Activated naive CD4-positive, alpha-beta T cell treated with anti-CD3 and anti-CD28 coated beads, Interleukin-2, amount 50 U/mL, for 24 hours (primary cell): ENCODE measurements around the gene HCFC1R1.
"Not testable (repeated sequence)": the region's sequence is repeated elsewhere in the genome, so short reads cannot be mapped to it uniquely, and the experiment has no call there.

Experiments
- H3K27ac Mint-ChIP-seq: one replicate; pipeline ENCODE4 v1.8.0; 2021; ENCODE audit warnings: mild to moderate bottlenecking, mixed read lengths
- H3K27me3 Mint-ChIP-seq: one replicate; pipeline ENCODE4 v1.8.0; 2021; ENCODE audit warnings: mixed read lengths
- H3K36me3 Mint-ChIP-seq: one replicate; pipeline ENCODE4 v1.8.0; 2021; ENCODE audit warnings: mixed read lengths
- H3K4me1 Mint-ChIP-seq: one replicate; pipeline ENCODE4 v1.8.0; 2021; ENCODE audit warnings: mixed read lengths
- H3K4me3 Mint-ChIP-seq: one replicate; pipeline ENCODE4 v1.8.0; 2021; ENCODE audit warnings: mild to moderate bottlenecking, mixed read lengths
- H3K9me3 Mint-ChIP-seq: one replicate; pipeline ENCODE4 v1.8.0; 2021; ENCODE audit warnings: mixed read lengths

The HCFC1R1 gene, protein sequence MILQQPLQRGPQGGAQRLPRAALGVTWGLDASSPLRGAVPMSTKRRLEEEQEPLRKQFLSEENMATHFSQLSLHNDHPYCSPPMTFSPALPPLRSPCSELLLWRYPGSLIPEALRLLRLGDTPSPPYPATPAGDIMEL

DNA sequence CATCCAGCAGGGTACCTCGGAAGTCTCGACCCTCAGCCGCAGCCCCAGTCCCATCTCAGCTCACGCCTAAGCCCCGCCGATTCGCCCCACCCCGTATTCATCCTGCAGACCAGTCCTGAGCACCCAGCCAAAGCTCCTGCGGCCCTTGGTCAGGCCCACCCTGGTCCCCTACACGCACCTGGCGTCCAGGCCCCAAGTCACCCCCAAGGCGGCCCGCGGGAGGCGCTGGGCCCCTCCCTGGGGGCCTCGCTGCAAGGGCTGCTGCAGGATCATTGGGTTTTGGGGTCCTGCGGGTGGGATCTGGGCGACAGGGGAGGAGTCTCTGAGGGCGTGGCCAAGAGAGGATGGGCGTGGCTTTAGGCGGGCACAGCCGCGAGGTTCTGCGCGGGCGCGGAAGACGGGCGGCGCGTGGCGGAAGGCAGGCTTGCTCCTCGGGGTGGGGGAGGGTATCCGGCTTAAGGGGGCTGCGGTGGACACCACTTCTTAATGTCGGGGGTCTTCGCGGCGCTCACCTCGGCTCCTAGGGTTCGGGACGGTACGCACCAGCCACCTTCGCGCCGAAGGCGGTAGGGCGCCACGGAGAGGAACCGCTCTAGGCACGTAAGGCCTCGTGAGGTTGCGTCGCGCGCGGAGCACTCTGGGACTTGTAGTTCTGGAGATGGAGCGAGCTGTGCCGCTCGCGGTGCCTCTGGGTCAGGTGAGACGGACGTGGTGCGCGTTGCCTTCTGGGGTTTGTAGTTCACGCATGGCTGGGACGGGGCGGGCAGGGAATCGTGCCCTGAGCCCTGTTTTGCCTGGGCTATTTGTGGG lies at the start of gene HCFC1R1, which contains the start of gene THOC6:
Gene HCFC1R1 (minus strand): TSS at position 274 of the 810 bp plus-strand sequence. CDS start 1 bp downstream, at position 273.
Gene THOC6 (plus strand): TSS at position 367 of the 810 bp plus-strand sequence. CDS start 292 bp downstream, at position 659.
- Mint-ChIP-seq H3K4me1 (peaks cover 49% of the 10 kb centered on the region), H3K27ac (peak within 1 kb of the TSS; percentile 98), H3K36me3 (peaks cover 3% of the 10 kb centered on the region), H3K27me3 (peaks cover under 1% of the 10 kb centered on the region), H3K9me3 (no peaks in the 10 kb centered on the region), H3K4me3 (peak within 1 kb of the TSS; percentile 97)

DNA sequence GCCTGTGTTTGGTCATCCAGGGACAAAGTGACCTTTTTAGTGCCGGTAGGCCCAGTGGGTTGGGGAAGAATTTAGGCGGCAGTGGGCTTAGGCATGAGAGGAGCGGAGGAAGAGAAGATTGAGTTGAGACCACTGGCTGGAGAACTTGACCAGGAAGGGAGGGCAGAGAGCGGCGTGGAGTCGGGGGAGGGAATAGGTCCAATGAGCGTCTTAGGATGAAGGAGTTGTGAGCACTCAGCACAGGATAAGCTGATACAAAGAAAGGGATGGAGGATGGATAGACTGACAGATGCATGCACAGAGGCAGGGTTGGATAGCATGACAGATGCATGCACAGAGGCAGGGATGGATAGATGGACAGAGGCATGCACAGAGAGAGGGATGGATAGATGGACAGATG lies 49.7 kb upstream of the HCFC1R1 start:
- Mint-ChIP-seq H3K4me1 (peaks cover 86% of the 10 kb centered on the region), H3K27ac (peak overlapping the region; percentile 79), H3K27me3 (no peaks in the 10 kb centered on the region), H3K36me3 (peaks cover 9% of the 10 kb centered on the region), H3K4me3 (peak overlapping the region; percentile 39), H3K9me3 (no peaks in the 10 kb centered on the region)

DNA sequence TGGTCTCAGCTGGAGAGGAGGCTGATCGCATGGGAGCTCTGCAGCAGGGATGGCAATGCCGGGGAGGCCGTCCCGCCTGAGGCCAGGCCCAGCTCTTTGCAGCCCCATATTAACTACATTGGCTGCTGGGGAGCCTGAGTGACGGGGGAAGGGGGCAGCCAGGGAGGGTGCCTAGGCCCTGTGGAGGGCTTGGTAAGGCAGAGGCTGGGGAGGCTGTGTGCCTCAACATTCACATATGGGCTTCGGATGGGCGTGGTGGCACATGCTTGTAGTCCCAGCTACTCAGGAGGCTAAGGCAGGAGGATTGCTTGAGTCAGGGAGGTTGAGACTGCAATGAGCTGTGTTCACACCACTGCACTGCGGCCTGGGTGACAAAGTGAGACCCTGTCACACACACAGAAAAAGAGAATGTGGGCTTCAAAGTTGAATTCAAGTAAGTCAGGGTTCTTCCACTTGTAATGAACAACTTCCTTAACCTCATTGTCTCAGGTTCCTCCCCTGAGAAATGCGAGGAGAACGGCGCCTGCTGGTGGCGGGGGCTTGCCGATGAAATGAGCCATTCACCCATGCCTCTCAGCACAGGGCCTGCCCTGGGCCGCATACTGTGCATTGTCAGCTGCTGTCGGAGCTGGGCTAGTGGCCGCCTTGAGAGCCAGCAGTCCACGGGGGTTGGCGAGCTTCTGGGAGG lies 49.0 kb upstream of the HCFC1R1 start:
- H3K27ac Mint-ChIP-seq, H3K9me3 Mint-ChIP-seq, H3K36me3 Mint-ChIP-seq, H3K27me3 Mint-ChIP-seq: not testable (repeated sequence)
- peak overlapping the region; percentile 39 for H3K4me3 Mint-ChIP-seq
- peaks cover 86% of the 10 kb centered on the region for H3K4me1 Mint-ChIP-seq

DNA sequence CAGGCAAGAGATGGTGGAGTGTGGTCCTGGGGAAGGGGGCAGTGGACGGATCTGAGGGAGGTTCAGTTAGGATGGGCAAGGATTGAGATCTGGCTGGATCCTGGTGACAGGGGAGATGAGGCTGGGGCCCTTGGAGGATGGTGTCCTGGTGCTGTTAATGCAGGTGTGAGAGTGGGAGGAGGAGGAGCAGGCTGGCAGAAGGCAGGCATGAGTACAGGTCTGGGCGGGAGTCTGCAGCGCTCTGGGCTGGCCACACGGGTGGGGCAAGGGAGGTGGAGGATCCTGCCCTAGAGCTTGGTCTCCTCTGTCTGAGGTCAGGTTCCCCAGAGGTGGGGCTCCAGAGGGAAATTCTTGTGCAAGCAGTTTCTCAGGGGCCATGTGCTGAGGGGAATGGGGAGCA lies 48.4 kb upstream of the HCFC1R1 start:
- H3K27me3 Mint-ChIP-seq, H3K4me3 Mint-ChIP-seq, H3K9me3 Mint-ChIP-seq, H3K36me3 Mint-ChIP-seq: not testable (repeated sequence)
- Mint-ChIP-seq H3K4me1 (peaks cover 84% of the 10 kb centered on the region), H3K27ac (peak overlapping the region; percentile 51)

DNA sequence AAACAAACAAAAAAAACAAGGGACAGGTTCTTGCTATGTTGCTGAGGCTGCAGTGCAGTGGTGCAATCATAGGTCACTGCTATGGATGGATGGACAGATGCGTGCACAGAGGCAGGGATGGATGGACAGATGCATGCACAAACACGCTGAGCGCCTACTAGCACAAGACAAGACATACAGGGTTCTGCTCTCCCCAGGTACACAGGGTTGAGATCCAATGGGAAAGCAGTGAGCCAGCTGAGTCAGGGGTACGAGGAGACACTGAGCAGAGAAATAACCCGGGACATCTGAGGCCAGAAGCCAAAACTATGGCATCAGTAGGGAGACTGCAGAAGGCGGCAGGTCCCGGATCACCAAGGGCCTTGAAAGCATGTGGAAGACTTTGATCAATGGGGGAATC lies 47.9 kb upstream of the HCFC1R1 start:
- no peaks in the 10 kb centered on the region for H3K27me3 Mint-ChIP-seq
- H3K27ac Mint-ChIP-seq: peak overlapping the region; percentile 56
- peaks cover 10% of the 10 kb centered on the region for H3K36me3 Mint-ChIP-seq
- no peak overlapping the region for H3K4me3 Mint-ChIP-seq
- peaks cover 79% of the 10 kb centered on the region for H3K4me1 Mint-ChIP-seq
- no peaks in the 10 kb centered on the region for H3K9me3 Mint-ChIP-seq

DNA sequence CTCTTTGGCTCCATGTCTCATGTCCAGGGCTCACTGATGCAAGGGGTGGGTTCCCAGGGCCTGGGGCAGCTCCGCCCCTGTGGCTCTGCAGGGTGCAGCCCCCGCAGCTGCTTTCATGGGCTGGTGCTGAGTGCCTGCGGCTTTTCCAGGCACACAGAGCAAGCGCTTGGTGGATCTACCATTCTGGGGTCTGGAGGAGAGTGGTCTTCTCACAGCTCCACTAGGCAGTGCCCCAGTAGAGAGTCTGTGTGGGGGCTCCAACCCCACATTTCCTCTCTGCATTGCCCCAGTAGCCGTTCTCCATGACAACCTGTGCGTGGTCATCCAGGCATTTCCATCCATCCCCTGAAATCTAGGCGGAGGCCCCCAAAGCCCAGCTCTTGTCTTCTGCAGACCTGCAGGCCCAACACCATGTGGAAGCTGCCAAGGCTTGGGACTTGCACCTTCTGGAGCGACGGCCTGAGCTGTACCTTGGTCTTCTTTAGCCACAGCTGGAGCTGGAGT lies 46.9 kb upstream of the HCFC1R1 start:
- Mint-ChIP-seq H3K27ac (peak overlapping the region; percentile 80), H3K4me1 (peaks cover 73% of the 10 kb centered on the region), H3K4me3 (peak overlapping the region; percentile 36), H3K27me3 (no peaks in the 10 kb centered on the region), H3K36me3 (peaks cover 11% of the 10 kb centered on the region), H3K9me3 (no peaks in the 10 kb centered on the region)

DNA sequence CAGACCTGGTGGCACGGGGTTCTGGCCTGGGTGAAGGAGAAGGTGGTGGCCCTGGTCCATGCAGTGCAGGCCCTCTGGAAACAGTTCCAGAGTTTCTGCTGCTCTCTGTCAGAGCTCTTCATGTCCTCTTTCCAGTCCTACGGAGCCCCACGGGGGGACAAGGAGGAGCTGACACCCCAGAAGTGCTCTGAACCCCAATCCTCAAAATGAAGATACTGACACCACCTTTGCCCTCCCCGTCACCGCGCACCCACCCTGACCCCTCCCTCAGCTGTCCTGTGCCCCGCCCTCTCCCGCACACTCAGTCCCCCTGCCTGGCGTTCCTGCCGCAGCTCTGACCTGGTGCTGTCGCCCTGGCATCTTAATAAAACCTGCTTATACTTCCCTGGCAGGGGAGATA lies 45.4 kb upstream of the HCFC1R1 start:
- peaks cover 15% of the 10 kb centered on the region for H3K36me3 Mint-ChIP-seq
- H3K27ac Mint-ChIP-seq: peak overlapping the region; percentile 80
- peak overlapping the region; percentile 26 for H3K4me3 Mint-ChIP-seq
- not testable (repeated sequence) for H3K27me3 Mint-ChIP-seq, H3K9me3 Mint-ChIP-seq
- H3K4me1 Mint-ChIP-seq: peaks cover 70% of the 10 kb centered on the region

DNA sequence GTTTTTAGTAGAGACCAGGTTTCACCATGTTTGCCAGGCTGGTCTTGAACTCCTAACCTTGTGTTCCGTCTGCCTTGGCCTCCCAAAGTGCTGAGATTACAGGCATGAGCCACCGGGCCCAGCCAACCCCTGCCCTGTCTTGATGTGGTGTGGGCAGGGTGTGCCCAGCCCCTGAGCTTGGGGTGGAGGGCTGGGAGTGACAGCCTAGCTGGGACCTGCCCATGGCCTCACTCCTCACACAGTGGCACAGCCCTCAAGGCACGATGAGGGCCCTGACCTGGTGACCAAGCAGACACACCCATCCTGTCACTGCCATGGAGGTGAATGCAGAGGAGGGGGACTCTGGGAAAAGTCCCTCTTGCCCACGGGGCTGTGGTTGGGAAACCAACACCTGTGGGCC lies 44.7 kb upstream of the HCFC1R1 start:
- no peaks in the 10 kb centered on the region for H3K27me3 Mint-ChIP-seq
- H3K36me3 Mint-ChIP-seq: peaks cover 15% of the 10 kb centered on the region
- H3K4me1 Mint-ChIP-seq: peaks cover 70% of the 10 kb centered on the region
- peak overlapping the region; percentile 100 for H3K4me3 Mint-ChIP-seq
- H3K27ac Mint-ChIP-seq: peak overlapping the region; percentile 95
- no peaks in the 10 kb centered on the region for H3K9me3 Mint-ChIP-seq

DNA sequence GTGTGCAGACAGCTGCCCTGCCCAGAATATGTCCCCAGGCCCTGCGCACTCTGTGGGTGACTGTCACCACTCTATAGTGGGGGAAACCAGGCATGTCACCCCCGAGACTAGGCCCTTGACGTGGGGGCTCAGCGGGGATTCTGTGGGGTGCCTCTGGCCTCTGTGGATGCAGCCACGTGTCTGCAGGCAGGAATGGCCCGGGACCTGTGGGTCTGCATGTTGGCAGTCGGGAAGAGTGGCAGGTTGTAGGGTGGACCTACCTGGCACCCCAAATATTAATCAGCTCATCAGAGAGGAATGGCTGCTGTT lies 42.7 kb upstream of the HCFC1R1 start:
- H3K36me3 Mint-ChIP-seq: peaks cover 15% of the 10 kb centered on the region
- no peaks in the 10 kb centered on the region for H3K27me3 Mint-ChIP-seq
- peak overlapping the region; percentile 100 for H3K4me3 Mint-ChIP-seq
- H3K9me3 Mint-ChIP-seq: no peaks in the 10 kb centered on the region
- H3K4me1 Mint-ChIP-seq: peaks cover 64% of the 10 kb centered on the region
- peak overlapping the region; percentile 99 for H3K27ac Mint-ChIP-seq

DNA sequence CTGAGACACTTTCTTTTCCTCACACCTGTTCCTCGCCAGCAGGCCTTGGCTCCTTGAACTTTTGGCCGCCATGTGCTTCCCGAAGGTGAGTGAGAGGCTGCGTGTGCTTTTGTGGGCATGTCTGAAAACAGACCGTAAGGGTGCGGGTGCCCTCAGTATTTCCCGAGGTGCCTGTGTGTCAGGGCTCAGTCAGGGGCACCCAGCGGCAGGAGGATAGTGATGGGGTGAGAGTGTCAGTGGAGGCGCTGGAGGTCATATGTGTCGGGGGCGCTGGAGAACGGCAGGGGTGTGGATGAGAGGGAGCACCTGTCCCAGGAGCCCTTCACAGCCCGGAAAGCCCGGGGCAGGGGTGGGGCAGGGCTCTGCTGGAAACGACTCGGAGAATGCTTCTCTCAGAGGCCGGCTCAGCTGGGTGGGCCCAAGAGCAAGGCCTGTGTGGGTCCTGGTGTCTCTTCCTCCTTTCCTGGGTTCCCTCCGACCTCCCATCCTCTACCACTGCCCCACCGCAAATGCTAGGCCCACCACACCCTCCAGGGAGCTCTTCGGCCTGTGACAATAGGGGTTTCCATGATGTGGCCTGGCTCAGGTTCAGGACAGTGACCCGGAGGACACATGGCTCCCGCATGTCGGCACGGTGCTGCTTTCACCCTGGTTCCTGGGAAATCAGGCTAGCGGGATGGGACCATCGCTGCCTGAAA lies 42.1 kb upstream of the HCFC1R1 start:
- Mint-ChIP-seq H3K27me3 (no peaks in the 10 kb centered on the region), H3K27ac (peak overlapping the region; percentile 99), H3K9me3 (no peaks in the 10 kb centered on the region), H3K36me3 (peaks cover 15% of the 10 kb centered on the region), H3K4me3 (peak overlapping the region; percentile 100), H3K4me1 (peaks cover 59% of the 10 kb centered on the region)

DNA sequence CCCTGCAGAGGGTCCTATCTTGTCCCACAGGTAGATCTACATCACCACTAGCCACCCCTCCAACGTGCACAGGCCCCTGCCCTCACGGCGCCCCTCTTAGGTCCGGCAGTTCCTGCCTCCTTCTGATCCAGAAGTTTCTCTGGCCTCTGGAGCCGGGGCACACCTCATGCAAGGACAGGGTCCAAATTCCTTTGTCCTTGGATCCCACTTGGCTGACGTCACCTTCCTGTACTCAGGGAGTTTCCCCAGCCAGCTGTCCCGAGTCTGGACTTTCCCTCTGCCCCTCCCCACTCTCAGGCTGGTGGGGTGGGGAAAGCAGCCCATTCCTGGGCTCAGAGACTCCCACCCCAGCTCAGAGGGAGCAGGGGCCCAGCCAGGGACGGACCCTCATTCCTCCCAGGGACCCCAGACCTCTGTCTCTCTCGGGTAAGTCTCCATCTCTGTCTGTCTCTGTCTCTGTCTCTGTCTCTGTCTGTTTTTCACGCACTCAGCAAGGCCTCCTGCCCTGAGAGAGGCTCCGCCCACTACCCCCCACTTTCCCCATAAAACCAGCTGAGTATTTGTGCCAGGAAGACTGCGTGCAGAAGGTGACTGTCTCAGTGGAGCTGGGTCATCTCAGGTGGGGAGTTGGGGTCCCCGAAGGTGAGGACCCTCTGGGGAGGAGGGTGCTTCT lies 41.5 kb upstream of the HCFC1R1 start, which contains the start of gene IL32:
Gene IL32 (plus strand): TSS at position 572 of the 673 bp plus-strand sequence. CDS start 172 bp downstream, outside the sequence.
- Mint-ChIP-seq H3K4me1 (peaks cover 60% of the 10 kb centered on the region), H3K4me3 (peak within 1 kb of the TSS; percentile 100), H3K9me3 (no peaks in the 10 kb centered on the region), H3K36me3 (peaks cover 14% of the 10 kb centered on the region), H3K27ac (peak within 1 kb of the TSS; percentile 99), H3K27me3 (no peaks in the 10 kb centered on the region)

DNA sequence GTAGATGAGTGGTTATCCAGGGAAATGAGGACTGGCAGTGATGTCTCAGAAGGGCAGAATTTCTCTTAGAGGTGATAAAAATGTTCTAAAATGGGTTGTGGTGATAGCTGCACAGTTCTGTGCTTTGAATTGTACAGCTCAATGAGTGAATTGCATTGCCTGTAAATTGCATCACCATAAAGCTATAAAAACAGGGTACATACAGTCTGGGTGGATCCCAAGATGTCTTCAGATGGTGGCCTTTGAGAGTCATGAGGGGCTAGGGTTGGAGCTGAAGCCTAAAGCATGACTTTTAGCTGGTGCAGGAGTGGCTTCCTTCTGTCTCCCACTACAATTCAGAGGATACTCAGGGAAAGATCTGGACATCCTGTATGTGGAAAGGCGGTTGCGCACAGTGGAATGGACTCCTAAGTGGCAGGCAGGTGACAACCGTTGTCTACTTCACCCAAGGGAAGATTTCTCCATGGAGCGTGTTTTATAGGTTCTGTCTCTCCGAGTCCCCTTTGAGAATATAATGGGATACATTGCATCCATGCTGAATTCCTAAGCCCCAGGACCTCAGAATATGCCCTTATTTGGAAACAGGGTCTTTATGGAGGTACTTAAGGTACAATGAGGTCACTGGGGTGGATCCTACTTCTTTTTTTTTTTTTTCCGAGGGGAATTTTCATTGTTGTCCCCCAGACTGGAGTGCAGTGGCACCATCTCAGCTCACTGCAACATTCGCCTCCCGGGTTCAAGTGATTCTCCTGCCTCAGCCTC lies 40.1 kb upstream of the HCFC1R1 start:
- H3K9me3 Mint-ChIP-seq: no peaks in the 10 kb centered on the region
- H3K27ac Mint-ChIP-seq: peak overlapping the region; percentile 89
- peak overlapping the region; percentile 39 for H3K4me3 Mint-ChIP-seq
- no peaks in the 10 kb centered on the region for H3K27me3 Mint-ChIP-seq
- H3K4me1 Mint-ChIP-seq: peaks cover 55% of the 10 kb centered on the region
- peaks cover 8% of the 10 kb centered on the region for H3K36me3 Mint-ChIP-seq

DNA sequence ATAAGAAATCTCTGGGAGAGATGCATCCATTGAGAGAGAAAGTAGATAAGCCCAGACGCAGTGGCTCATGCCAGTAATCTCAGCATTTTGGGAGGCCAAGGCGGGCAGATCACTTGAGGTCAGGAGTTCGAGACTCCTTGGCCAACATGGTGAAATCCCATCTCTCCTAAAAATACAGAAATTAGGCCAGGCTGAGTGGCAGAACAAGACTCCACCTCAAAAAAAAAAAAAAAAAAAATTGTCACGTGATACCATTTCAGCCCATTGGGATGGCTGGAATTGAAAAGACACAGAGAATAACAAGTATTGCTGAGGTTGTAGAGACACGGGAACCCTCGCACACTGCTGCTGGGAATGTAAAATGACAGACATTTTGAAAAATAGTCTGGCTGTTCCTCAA lies 38.8 kb upstream of the HCFC1R1 start:
- H3K27me3 Mint-ChIP-seq: no peaks in the 10 kb centered on the region
- H3K9me3 Mint-ChIP-seq: no peaks in the 10 kb centered on the region
- H3K36me3 Mint-ChIP-seq: peaks cover 8% of the 10 kb centered on the region
- H3K27ac Mint-ChIP-seq: no peak overlapping the region
- H3K4me1 Mint-ChIP-seq: peaks cover 44% of the 10 kb centered on the region
- H3K4me3 Mint-ChIP-seq: no peak overlapping the region

DNA sequence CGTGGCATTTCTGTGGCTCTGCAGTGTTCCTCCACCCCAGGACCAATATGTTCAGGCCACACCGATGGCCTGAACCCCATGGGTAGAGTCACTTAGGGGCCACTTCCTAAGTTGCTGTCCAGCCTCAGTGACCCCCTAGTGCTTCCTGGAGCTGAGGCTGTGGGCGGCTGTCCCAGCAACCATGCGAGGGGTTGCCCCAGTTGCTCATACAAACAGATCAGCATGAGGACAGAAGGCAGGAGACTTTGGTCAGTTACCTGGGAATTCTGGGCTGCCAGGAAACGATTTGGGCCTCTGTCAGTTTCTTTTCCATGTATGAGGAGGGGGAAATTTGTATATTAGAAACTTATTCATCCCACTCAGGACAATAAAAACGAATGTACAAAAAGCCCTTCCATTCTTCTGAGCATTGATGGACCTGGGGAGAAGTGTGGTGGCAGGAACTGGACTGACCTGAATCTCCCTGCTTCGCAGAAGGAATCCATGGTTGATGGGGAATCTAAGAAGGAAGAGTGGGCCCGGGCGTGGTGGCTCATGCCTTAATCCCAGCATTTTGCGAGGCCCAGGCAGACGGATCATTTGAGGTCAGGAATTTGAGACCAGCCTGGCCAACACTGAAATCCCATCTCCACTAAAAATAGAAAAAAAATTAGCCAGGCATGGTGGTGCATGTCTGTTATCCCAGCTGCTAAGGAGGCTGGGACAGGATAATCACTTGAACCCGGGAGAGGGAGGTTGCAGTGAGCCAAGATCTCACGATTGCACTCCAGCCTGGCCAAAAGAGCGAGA lies 36.8 kb upstream of the HCFC1R1 start:
- no peaks in the 10 kb centered on the region for H3K27me3 Mint-ChIP-seq
- H3K36me3 Mint-ChIP-seq: peaks cover 2% of the 10 kb centered on the region
- H3K4me1 Mint-ChIP-seq: peaks cover 49% of the 10 kb centered on the region
- peak overlapping the region; percentile 80 for H3K27ac Mint-ChIP-seq
- peak overlapping the region; percentile 86 for H3K4me3 Mint-ChIP-seq
- no peaks in the 10 kb centered on the region for H3K9me3 Mint-ChIP-seq
